ENCODE data around the gene DYNLT2. TPM values are rescaled to one million over a fixed set of nuclear protein-coding genes. Genes with fewer than 3 reads are reported as not detected.

DYNLT2 gene
- total and polyA plus RNA-seq, 2 of the 13 experiments (the other 11 are each of a cell fraction or from before 2014, with no cell fraction given), result 2.1 to 4.3 TPM

GRCh38 chr6:169800668-169801395 lies 49.5 kb upstream of the DYNLT2 start (continued):
- TF ChIP-seq HBP1 (CRISPR knock-in tag; IDR thresholded peaks at IDR 0.05; ENCODE audit: low read depth) (no peak; the same call in 1 of the 2 replicates), ATM (IDR thresholded peaks at IDR 0.05; ENCODE audit: borderline replicate concordance) (no peak), ZNF496 (CRISPR knock-in tag; IDR thresholded peaks at IDR 0.05; ENCODE audit: insufficient replicate concordance) (no peak), ZNF879 (CRISPR knock-in tag; IDR thresholded peaks at IDR 0.05) (peak; percentile 92), ZNF781 (CRISPR knock-in tag; IDR thresholded peaks at IDR 0.05; ENCODE audit: borderline replicate concordance, not compliant biosample characterization) (no peak), ZBTB21 (CRISPR knock-in tag; IDR thresholded peaks at IDR 0.05) (no peak), ZBTB1 (CRISPR knock-in tag; IDR thresholded peaks at IDR 0.05; ENCODE audit: borderline replicate concordance) (no peak; the same call in 1 of the 2 replicates), SMC3 (IDR thresholded peaks at IDR 0.05; ENCODE audit: low read length) (peak; percentile 13; the same call in 1 of the 2 replicates), ZNF558 (CRISPR knock-in tag; IDR thresholded peaks at IDR 0.05; ENCODE audit: borderline replicate concordance) (0 out of 2 replicates have a peak, but pooled peaks have one; percentile 39), ZNF616 (CRISPR knock-in tag; IDR thresholded peaks at IDR 0.05; ENCODE audit: low read depth) (0 out of 2 replicates have a peak, but pooled peaks have one; percentile 24), SSRP1 (CRISPR knock-in tag; IDR thresholded peaks at IDR 0.05) (peak; percentile 96), NR2F2 (IDR thresholded peaks at IDR 0.05; ENCODE audit: borderline replicate concordance, low read depth) (peak; percentile 13; the same call in 1 of the 2 replicates), GZF1 (CRISPR knock-in tag; IDR thresholded peaks at IDR 0.05) (no peak), PHF20 (CRISPR knock-in tag; IDR thresholded peaks at IDR 0.05) (no peak; the same call in 1 of the 2 replicates), EHMT2 (IDR thresholded peaks at IDR 0.05; ENCODE audit: borderline replicate concordance, low read depth, low read length) (no peak), ZNF589 (CRISPR knock-in tag; conservative IDR thresholded peaks at IDR 0.05) (no peak), SETDB1 (CRISPR knock-in tag; IDR thresholded peaks at IDR 0.05; ENCODE audit: borderline replicate concordance) (no peak), POLR2AphosphoS5 (IDR thresholded peaks at IDR 0.05; ENCODE audit: low read depth, low read length) (peak; percentile 42; the same call in 1 of the 2 replicates), ZNF329 (CRISPR knock-in tag; IDR thresholded peaks at IDR 0.05; ENCODE audit: low read depth) (no peak)
- TF ChIP-seq, protein P1, sequence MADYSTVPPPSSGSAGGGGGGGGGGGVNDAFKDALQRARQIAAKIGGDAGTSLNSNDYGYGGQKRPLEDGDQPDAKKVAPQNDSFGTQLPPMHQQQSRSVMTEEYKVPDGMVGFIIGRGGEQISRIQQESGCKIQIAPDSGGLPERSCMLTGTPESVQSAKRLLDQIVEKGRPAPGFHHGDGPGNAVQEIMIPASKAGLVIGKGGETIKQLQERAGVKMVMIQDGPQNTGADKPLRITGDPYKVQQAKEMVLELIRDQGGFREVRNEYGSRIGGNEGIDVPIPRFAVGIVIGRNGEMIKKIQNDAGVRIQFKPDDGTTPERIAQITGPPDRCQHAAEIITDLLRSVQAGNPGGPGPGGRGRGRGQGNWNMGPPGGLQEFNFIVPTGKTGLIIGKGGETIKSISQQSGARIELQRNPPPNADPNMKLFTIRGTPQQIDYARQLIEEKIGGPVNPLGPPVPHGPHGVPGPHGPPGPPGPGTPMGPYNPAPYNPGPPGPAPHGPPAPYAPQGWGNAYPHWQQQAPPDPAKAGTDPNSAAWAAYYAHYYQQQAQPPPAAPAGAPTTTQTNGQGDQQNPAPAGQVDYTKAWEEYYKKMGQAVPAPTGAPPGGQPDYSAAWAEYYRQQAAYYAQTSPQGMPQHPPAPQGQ (CRISPR knock-in tag; IDR thresholded peaks at IDR 0.05; ENCODE audit: borderline replicate concordance), result peak; percentile 84; the same call in 1 of the 2 replicates
- TF ChIP-seq, protein P2, sequence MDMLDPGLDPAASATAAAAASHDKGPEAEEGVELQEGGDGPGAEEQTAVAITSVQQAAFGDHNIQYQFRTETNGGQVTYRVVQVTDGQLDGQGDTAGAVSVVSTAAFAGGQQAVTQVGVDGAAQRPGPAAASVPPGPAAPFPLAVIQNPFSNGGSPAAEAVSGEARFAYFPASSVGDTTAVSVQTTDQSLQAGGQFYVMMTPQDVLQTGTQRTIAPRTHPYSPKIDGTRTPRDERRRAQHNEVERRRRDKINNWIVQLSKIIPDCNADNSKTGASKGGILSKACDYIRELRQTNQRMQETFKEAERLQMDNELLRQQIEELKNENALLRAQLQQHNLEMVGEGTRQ (IDR thresholded peaks at IDR 0.05; ENCODE audit: low read depth, low read length), result no peak
- TF ChIP-seq, protein P2 (CRISPR knock-in tag; IDR thresholded peaks at IDR 0.05; ENCODE audit: borderline replicate concordance), result no peak
- TF ChIP-seq, protein P3, sequence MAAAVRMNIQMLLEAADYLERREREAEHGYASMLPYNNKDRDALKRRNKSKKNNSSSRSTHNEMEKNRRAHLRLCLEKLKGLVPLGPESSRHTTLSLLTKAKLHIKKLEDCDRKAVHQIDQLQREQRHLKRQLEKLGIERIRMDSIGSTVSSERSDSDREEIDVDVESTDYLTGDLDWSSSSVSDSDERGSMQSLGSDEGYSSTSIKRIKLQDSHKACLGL (CRISPR knock-in tag; IDR thresholded peaks at IDR 0.05), result peak; percentile 73; the same call in 1 of the 2 replicates
- TF ChIP-seq, protein P4, sequence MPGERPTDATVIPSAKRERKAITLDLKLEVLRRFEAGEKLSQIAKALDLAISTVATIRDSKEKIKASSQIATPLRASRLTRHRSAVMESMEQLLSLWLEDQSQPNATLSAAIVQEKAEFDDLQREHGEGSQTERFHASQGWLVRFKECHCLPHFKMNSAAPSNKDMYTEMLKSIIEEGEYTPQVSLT (CRISPR knock-in tag; IDR thresholded peaks at IDR 0.05; ENCODE audit: borderline replicate concordance, low read depth), result no peak

Measured in HepG2 (cell line).